Activated CD4-positive, CD25-positive, alpha-beta regulatory T cell treated with anti-CD3 and anti-CD28 coated beads, Interleukin-2, amount 50 U/mL, for 24 hours (primary cell): ENCODE measurements around the gene IGFBPL1.
"Not testable (repeated sequence)": the region's sequence is repeated elsewhere in the genome, so short reads cannot be mapped to it uniquely, and the experiment has no call there.

Experiments used
- ATAC-seq, 2 donors: fragments of 150-1000 bp; cut with Tn5 transposase; one replicate each; pipeline ENCODE4 v1.10.0; 2021; ENCODE audit warnings: mild to moderate bottlenecking in 1 of 2, moderate library complexity in 1 of 2

The IGFBPL1 gene

DNA sequence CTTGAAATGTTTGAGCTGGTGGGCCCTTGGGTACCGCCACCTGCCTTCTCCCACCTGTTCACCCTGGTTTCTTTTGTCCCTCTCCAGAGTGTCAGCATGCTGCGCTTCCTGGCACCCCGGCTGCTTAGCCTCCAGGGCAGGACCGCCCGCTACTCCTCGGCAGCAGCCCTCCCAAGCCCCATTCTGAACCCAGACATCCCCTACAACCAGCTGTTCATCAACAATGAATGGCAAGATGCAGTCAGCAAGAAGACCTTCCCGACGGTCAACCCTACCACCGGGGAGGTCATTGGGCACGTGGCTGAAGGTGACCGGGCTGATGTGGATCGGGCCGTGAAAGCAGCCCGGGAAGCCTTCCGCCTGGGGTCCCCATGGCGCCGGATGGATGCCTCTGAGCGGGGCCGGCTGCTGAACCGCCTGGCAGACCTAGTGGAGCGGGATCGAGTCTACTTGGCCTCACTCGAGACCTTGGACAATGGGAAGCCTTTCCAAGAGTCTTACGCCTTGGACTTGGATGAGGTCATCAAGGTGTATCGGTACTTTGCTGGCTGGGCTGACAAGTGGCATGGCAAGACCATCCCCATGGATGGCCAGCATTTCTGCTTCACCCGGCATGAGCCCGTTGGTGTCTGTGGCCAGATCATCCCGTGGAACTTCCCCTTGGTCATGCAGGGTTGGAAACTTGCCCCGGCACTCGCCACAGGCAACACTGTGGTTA, 28.4 kb downstream of the IGFBPL1 start:
- no peak for ATAC-seq

DNA sequence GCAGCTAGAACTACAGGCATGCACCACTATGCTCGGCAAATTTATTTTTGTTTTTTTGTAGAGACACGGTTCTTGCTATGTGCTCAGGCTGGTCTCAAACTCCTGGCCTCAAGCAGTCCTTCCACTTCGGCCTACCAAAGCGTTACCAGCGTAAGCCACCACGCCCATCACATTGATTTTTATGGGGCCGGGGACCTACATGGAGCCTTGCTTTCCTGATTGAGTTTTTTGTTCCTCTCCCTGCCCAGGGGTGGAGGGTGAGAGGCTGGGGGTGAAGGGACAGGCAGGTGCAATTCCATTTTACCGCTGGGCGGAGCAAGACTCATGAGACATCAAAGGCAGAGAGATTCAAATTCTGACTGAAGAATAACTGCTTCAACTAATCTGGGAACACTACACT, 29.8 kb downstream of the IGFBPL1 start:
- ATAC-seq, result no peak

DNA sequence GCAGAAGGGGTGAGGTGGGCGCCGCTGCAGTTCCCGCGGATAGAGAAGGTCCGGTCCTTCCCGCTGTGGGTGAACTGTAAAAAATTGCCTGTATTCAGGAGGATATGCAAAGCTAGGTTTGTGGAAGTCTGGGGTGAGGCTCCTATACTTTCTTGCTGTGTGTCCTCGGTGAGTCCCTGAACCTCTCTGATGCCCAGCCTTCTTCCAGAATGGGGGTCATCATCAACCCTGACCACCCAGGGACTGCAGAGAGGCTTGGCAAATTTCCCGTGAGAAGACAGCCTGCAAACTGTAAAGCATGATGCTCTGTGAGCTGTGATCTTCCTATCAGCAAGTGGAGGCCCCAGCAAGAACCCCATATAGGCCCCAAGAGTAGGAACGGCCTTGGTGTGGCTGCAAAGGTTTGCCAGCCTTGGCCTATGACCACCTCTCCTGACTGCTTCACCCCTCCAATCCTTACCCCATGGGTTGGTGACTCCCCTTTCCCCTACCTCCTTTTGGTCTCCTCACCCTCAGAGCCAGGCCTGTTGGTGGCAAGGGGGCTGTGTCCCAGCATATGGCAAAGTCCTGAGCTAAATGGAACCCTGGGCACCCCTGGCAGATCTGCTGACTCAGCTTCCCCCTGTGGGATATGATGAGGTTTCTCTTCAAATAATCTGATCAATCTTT, 31.0 kb downstream of the IGFBPL1 start:
- peak in 1 of 2 donors; percentile 3 for ATAC-seq

DNA sequence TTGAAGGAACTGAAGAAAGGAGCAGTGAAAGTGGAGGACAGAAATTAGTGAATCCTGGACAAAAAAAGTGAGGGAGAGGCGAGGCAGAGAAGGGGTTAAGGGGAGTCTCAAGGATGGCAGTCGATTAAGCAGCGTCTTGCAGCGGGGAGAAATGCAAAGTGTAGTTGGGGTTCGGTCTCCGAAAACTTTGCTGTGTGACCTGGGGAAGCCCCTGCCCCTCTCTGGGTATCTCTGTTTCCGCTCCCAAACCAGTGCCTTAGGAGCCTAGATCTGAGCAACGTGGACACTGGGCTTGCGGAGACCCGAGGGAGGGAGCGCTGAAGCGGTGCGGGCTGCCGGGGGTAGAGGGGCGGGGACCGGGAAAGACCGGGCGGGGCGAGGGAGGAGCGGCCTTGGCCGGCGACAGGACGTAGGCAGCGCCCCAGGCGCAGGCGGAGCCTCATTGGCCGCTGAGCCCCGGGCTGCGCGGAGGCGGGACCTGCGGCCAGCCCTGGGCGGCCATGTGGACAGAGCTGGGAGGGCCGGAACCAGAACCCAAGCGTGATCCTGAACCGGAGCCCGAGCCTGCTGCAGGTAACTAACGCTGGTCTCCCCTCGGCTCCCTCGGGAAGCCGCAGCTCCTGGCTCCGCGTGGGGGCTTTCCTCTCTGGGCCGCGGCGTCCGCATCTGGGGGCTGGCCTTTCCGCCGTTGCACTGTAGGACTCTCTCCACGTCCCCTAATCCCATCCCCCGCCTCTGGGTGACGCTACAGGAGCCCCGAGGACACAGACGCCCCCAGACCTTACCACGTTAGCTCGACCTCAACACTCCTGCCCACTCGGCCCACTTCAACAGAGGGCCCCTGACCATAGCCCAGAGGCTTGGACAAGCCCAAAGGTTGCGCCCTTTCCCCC, 31.8 kb downstream of the IGFBPL1 start, which contains the start of gene ALDH1B1:
TSS of gene ALDH1B1 (plus strand) at position 468 of the 893 bp plus-strand sequence. CDS start 3,047 bp downstream, outside the sequence.
- peak; percentile 98 to 99 for ATAC-seq

DNA sequence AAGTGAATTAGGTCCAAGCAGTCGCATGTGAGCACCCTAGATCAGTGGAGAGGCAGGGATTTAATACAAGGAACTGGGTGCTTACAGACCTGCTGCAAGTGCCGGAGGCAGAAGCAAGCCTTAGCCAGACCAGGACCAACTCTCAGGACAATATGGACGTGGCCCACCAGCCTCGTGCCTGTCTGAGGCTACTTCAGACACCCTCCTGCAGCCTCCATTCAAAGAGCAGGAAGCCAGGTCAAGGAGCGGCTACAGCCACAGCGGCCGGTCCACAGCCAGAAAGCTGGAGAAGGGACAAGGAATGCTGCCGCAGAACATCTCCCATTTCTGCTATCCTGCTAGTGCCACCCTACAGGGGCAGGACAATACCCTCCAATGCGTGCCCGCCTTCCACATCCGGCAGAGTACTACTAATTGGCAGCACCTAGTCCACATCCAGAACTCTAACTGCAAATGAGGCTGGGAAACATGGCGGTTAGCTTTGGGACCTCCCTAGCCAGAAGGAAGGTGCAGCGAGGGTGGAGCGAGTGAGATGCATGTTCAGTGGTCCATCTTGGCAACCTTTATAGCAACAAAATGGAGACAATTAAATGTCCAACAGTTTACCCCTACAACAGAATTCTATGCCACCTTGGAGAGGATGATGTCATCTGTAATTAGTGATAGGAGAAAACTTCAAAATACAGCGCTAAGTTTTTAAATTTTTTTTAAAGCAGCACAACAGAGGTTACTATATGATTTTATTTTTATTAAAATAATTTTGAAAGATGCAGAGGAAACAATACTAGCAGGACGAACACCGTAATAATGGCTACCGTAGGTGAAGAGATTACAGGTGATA, 32.8 kb downstream of the IGFBPL1 start:
- no peak for ATAC-seq

DNA sequence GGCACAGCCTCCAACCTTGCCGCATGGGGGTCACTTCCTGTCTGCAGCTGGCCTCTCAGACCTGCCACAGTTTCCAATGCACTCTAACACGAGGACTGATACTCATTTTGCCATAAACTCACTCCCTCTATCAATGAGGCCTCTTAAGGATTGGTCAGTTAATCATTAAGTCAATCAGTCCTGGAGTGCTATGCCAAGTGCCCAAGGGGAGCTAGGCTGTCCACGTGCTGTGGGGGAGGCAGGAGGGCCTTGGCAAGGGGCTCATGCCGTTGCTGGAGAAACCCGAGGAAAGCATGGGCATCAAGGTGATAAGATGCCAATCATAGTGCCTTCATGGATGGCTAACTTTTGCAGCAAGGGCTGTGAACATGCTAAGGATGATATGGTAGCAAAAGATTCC, 33.4 kb downstream of the IGFBPL1 start:
- no peak for ATAC-seq

DNA sequence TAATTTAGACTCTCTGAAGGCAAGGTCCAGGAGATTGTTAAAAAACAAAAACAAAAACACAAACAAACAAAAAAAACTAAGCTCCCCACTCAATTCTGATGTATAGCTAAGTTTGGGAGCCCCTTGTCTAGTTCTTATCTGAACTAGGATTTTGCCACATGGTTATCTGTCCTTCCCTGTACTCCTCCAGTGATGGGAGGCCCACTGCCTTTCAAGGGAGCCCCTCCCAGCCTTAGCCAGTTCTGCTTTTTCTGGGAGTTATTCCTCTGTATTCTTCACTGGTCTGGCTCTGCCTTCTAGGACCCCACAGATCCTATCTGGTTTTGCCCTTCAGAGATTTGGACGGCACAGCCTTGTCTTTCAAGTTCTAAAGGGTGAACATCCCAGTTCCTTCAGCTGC, 33.8 kb downstream of the IGFBPL1 start:
- ATAC-seq, result no peak

DNA sequence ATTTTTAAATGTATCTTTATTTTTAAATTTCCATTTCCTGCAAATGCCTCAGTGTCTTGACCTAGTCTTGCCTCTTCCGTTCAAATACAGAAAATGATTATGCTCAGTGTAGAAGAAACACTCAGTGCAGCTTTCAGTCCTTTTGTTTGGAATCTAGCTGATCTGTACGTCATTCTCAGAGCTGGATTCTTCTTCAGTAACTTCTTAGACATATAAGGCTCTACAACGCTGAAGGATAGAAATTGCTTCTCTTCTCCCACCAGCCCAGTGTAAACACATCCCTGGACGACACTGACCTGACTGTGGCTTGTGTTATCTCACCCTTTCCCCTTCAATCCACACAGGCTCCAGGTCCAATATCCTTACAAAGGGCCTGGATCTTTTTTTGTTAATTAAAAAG, 34.9 kb downstream of the IGFBPL1 start:
- no peak for ATAC-seq

DNA sequence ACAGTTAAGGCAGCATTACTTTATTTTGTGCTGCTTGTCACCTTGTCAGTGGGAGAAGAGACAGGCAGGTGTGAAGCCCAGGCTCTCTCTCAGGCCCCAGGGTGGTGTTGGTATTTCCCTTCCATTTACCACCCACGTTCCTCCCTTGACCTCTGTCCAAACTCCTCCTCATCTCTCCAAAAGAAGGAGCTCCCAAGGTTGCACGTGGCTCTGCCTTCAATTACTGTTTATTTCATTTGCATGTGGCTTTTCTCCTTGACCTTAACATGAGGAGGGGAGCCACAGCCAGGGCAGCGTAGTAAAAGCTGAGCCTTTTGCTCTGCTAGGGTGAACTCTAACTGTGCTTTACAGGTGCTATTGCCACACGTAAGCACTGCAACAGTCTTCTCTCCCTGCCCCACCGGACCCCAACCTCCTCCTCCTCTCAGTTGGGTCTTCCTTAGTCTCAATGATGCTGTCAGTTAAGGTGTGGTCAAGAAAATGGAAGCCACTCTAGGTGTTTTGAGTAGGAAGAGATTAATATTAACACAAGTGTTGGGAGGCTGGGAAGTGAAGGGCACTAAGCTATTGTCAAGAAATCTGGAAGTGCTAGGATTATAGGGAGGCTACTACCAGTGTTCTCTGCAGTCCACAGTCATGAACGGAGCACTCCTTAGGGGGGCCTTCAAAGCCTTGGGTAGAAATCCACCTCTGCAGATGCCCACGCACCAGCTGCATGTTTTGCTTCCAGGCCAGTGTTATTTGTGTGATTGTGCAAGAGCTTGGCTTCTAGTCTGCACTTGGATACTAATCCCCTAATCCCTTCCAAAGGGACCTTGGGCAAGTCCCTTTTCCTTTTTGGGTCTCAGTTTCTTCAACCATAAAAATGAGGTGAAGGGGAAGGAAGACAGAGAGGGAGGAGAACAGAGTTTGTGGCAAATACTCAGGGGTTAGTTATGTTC, 35.7 kb downstream of the IGFBPL1 start:
- no peak for ATAC-seq

DNA sequence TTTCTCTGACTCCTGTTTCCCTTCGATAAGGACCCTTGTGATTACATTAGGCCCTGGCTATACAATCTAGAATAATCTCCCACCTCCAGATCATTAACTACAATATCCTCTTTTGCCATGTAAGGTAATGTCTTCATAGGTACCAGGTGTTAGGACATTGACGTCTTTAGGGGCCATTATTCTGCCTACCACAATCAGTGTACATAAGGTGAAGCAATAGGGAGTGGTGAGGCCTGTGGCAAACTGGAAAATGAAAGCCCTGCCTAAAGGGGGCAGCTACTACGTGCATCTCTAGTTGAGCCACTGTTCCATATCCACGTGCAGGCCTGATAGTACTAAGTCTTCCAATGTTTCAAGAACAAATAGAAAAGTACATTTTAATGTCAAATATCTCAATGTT, 36.5 kb downstream of the IGFBPL1 start:
- no peak for ATAC-seq

DNA sequence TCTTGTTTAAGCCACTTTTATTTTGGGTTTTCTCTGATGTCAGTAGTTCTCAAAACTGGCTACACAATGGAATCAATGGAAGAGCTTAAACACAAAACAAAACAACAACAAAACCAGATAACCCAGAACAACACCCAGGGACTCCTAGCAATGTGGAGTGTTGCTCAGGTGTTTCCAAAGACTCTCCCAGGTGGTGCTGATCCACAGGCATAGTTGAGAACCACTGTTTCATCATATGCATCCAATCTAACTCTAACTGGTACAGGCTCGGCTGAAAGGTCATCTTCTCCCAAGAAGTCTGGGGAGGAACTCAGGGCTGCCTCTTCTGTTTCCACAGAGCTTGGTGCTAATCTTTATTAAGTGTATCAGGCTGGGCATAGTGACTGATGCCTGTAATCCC, 37.2 kb downstream of the IGFBPL1 start:
- no peak for ATAC-seq

DNA sequence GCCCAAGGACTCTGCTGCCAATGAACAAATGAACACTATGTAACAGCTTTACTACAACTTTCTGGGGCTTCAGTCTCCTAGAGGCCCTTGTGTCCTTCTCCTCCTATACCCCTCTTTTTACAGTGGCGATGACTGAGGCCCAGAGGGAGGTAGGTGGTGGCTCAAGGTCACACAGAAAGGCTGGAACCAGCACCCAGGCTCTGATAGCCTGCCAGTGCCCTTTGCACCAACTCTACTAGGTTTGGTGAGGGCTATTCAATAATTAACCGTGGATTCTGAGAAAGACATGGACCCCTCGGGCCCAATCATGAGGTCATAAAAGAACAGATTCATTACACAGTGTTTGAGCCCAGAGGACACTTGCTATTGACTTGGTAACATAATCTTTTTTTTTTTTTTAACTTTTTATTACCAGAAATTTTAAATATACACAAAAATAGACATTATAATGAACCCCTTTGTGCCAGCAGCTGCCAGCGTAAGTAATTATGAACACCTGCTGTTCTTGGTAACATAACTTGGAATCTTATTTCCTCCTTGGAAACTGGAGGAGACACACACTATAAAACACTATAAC, 37.8 kb downstream of the IGFBPL1 start:
- ATAC-seq, result no peak

DNA sequence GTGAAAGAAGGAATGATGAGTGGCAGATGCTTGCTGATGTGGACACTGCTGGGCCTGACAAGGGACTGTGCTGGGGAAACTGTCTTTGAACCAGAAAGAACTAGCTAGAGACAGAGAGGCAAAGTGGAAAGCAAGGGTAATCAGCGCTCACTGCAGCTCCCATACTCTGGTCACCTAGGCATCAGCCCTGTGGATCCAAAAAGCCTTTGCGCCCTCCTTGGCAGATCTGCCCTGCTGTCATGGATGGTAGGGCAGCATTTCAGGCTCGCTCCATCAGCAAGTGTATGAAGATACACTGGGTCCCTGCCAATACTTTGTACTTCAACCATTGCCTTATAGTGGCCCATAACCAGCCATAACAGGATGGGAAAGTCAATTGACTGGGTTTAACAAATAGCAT, 38.4 kb downstream of the IGFBPL1 start:
- no peak for ATAC-seq

DNA sequence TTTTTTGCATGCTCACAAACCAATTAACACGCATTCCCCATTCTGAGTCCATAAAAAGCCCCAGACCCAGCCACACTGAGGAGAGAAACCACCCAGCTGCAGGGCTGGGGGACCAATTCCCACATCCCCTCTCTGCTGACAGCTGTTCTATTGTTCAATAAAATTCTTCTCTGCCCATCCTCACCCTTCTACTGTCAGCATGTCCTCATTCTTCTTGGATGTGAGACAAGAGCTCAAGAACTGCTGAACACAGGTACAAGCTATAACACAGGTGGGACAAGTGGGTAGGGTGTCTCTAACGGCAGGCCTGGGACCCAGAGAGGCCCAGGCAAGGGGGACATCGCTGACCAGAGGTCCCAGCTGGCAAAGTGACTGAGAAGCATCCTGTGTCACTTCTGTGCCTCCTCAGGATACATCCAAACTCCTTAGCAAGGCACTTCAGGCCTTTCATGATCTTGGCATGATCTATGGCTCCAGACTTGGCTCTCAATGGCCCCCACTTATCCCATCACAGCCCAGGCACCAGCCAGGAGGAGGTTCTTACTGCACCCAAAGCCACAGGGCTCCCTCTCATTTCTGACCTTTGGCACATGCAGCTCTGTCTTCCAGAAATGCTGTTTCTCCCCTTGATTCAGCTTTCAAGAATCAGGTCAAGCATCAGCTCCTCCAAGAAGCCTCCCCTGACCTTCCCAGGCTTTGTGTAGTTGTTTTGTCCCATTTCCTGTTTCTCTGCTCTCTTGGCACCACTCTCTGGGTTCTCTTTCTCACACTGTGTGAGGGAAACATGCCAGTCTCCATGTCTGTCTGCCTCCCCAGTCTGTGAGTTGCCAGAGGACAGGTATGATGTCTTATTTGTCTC, 39.0 kb downstream of the IGFBPL1 start:
- no peak for ATAC-seq

DNA sequence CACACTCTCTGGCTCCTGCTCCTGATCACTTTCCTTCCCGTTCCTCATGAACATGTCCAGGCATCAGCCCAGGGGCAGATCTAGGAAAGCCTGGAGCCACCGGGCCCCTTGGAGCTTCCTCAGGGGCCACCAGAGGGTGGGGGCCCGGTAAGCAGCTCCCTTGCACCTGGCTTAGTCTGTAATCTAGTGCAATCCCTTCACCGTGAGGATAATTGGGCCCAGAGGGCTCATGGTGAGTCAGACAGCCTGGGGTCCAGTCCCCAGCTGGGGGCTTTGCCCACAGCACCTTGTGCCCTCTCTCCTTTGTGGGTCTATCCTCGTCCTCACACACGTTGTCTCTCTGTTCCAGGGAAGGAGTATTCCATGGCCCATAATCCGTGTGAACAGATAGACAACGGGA, 42.1 kb downstream of the IGFBPL1 start:
- no peak for ATAC-seq

DNA sequence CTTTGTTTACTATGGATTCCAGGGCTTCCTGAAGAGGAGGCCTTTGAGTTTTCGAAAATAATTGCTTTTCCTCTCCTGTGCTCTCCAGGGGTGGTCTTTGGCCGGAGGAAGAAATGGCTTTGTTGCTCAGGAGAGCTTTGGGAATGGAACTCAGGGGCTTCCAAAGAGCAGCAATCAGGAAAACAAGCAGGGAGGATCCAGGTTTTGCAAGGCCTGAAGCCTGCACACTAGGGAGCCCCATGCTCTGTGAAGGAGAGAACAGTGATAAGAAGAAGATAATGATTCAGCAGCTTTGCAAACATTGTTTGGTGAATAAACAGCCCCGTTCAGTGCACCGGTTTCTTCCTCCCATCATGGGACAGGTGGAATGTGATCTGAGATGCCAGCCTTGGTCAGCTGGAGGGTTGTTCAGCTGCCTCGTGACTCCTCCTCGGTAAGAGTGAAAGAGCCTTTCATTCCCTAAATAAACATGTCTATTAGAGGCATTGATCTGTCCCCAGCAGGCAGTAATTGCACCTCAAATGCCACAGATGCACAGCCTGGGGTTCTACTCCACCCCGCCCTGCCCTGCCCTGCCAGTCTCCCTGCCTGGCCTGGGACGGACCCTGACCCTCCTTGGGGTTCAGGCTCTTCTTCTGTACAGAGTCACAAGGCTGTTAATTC, 43.3 kb downstream of the IGFBPL1 start:
- no peak for ATAC-seq

DNA sequence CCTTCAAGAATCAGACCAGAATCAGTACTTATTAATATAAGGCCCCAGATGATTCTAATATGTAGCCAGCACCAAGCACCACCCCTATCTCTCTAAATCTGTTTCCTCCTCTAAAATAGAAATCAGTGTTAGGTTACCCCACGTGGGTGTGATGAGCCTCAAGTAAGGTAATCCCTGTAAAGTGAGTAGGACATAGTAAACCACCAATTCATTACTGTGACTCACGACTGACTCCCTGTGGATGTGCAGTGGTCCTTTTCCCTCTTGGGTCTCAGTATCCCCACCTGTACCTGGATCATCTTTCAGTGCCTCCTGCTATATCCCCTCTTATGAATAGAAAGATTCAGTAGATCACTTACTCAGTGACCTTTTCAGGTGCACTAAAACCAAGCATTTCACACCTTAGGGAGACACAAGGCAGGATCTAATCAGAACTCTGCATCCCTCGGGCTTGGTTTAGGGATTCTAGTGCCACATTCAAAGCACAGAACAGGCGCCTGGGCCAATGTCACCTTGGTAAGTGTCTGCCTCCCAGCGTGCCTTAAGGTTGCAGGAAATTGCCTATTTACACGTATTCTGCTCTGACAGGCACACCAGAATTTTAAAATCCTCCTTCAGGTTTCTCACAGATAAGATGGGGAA, 43.9 kb downstream of the IGFBPL1 start:
- ATAC-seq, result no peak

DNA sequence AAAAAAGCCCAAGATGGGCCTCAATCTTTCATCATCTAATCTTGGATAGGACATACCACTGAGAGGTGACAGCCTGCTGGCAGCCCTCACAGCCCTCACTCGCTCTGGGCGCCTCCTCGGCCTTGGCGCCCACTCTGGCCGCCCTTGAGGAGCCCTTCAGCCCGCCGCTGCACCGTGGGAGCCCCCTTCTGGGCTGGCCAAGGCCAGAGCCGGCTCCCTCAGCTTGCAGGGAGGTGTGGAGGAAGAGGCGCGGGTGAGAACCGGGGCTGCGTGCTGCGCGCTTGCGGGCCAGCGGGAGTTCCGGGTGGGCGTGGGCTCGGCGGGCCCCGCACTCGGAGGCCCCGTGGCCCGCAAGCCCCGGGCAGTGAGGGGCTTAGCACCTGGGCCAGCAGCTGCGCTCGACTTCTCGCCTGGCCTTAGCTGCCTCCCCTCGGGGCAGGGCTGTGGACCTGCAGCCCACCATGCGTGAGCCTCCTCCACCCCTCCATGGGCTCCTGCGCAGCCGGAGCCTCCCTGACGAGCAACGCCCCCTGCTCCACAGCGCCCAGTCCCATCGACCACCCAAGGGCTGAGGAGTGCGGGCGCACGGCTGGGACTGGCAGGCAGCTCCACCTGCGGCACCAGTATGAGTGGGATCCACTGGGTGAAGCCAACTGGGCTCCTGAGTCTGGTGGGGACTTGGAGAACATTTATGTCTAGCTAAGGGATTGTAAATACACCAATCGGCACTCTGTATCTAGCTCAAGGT, 46.7 kb downstream of the IGFBPL1 start:
- not testable (repeated sequence) for ATAC-seq
